Fibroblast of lung (primary cell): ENCODE data around the gene SELENON. TPM values are rescaled to one million over a fixed set of nuclear protein-coding genes. Genes with fewer than 3 reads are reported as not detected.

Experiments
- DNase-seq, 2 donors: peaks; one replicate each; pipeline versions ENCODE4 v3.0.0 to v3.0.0-alpha.2; 2010; ENCODE audit warnings: low read depth in 2 of 2
- H2AFZ ChIP-seq: 2 replicates; pipeline ENCODE4 v1.5.1; 2012; ENCODE audit warnings: low read length, control low read depth, inconsistent platforms
- H3K27ac ChIP-seq: 2 replicates; pipeline ENCODE4 v1.5.1; 2011; ENCODE audit warnings: low read length, control low read depth; ENCODE audit not compliant: insufficient read depth
- H3K27me3 ChIP-seq: 2 replicates; pipeline ENCODE4 v1.5.1; 2011; ENCODE audit warnings: mild to moderate bottlenecking, low read length; ENCODE audit not compliant: control insufficient read depth, insufficient read depth
- H3K36me3 ChIP-seq: 2 replicates; pipeline ENCODE4 v1.5.1; 2011; ENCODE audit warnings: low read length; ENCODE audit not compliant: control insufficient read depth, insufficient read depth
- H3K4me1 ChIP-seq: 2 replicates; pipeline ENCODE4 v1.5.1; 2011; ENCODE audit warnings: low read length; ENCODE audit not compliant: control insufficient read depth, insufficient read depth; ENCODE audit errors: extremely low read depth
- H3K4me2 ChIP-seq: 2 replicates; pipeline ENCODE4 v1.5.1; 2011; ENCODE audit warnings: low read length, control low read depth; ENCODE audit not compliant: insufficient read depth; ENCODE audit errors: extremely low read depth
- H3K4me3 ChIP-seq, 4 experiments: fragments of 200-600 bp in 1 of 4; sonication (generic) in 1 of 4; replicated peaks in 1 of 4; 2 replicates each; pipeline ENCODE4 v1.5.1; 2011 to 2016; ENCODE audit warnings: low read length in 4 of 4, low read depth in 3 of 4, mild to moderate bottlenecking in 3 of 4, control low read depth in 2 of 4, inconsistent platforms in 1 of 4, mixed read lengths in 1 of 4; ENCODE audit not compliant: insufficient read depth in 1 of 4; ENCODE audit errors: control extremely low read depth in 1 of 4
- H3K79me2 ChIP-seq: 2 replicates; pipeline ENCODE4 v1.5.1; 2012; ENCODE audit warnings: mild to moderate bottlenecking, low read length, inconsistent platforms; ENCODE audit not compliant: control insufficient read depth, insufficient read depth
- H3K9ac ChIP-seq: 2 replicates; pipeline ENCODE4 v1.5.1; 2011; ENCODE audit warnings: mild to moderate bottlenecking, low read length, control low read depth; ENCODE audit not compliant: insufficient read depth
- H3K9me3 ChIP-seq: 2 replicates; pipeline ENCODE4 v1.5.1; 2012; ENCODE audit warnings: low read depth, low read length; ENCODE audit not compliant: control insufficient read depth, insufficient read depth
- H4K20me1 ChIP-seq: 2 replicates; pipeline ENCODE4 v1.5.1; 2011; ENCODE audit warnings: low read length; ENCODE audit not compliant: control insufficient read depth, insufficient read depth; ENCODE audit errors: extremely low read depth
- CTCF ChIP-seq, 2 donors: IDR thresholded peaks in 1 of 2; conservative IDR thresholded peaks in 1 of 2; 1 replicate in 1 of 2; 2 replicates in 1 of 2; pipeline ENCODE4 v1.5.1; 2011 to 2012; ENCODE audit warnings: low read length in 2 of 2, control low read depth in 1 of 2, inconsistent platforms in 1 of 2, low read depth in 1 of 2, mild to moderate bottlenecking in 1 of 2
- EZH2 ChIP-seq: IDR thresholded peaks from 2 replicates; pipeline ENCODE4 v1.5.1; 2012; ENCODE audit warnings: low read length, control low read depth, mild to moderate bottlenecking; ENCODE audit errors: missing control alignments
- polyA plus RNA-seq, 2 donors: library from polyadenylated mRNA; depleted of rRNA in 1 of 2; stranded (reverse) in 1 of 2; unstranded in 1 of 2; fragments of >200 nt; gene quantifications; 2 replicates each; pipeline ENCODE4 v1.2.1, GENCODE V29; 2011 to 2012; ENCODE audit warnings: missing spikeins in 1 of 2
- total RNA-seq: library from RNA; depleted of rRNA; stranded (reverse); fragments of >200 nt; gene quantifications from 2 replicates; pipeline ENCODE4 v1.2.1, GENCODE V29; 2014

The SELENON gene
- total and polyA plus RNA-seq, 2 donors (not counting 1 experiment from before 2014, with no cell fraction given), result 19.3 to 67.6 TPM

- Histone ChIP-seq H3K27ac (peak overlapping the region; percentile 83), H3K36me3 (no peaks in the 10 kb centered on the region), H3K4me2 (peak overlapping the region; percentile 93), H3K9ac (peak overlapping the region; percentile 92), H3K27me3 (no peaks in the 10 kb centered on the region), H3K4me1 (peaks cover 15% of the 10 kb centered on the region), H3K4me3 (peak overlapping the region; percentile 74 to 83 (median 79)), H4K20me1 (no peaks in the 10 kb centered on the region), H2AFZ (no peak overlapping the region), H3K9me3 (no peaks in the 10 kb centered on the region), H3K79me2 (peaks cover 32% of the 10 kb centered on the region)
- no peak for TF ChIP-seq CTCF (conservative IDR thresholded peaks at IDR 0.05 in 1 of 2, IDR thresholded peaks at IDR 0.05 in 1 of 2; ENCODE audit: low read depth in 1 of 2, low read length in 2 of 2)
- no peak for TF ChIP-seq EZH2
- DNase-seq, result no peak
These were observed 21.1 kb downstream of the SELENON start for GRCh38 chr1:25821112-25821476.

GRCh38 chr1:25821630-25822091 lies 21.7 kb downstream of the SELENON start:
- peaks cover 32% of the 10 kb centered on the region for H3K79me2 ChIP-seq
- no peak overlapping the region for H2AFZ ChIP-seq
- TF ChIP-seq EZH2, result no peak
- TF ChIP-seq CTCF (conservative IDR thresholded peaks at IDR 0.05 in 1 of 2, IDR thresholded peaks at IDR 0.05 in 1 of 2; ENCODE audit: low read depth in 1 of 2, low read length in 2 of 2), result no peak
- no peaks in the 10 kb centered on the region for H3K9me3 ChIP-seq
- peak; percentile 41 to 46 for DNase-seq
- H3K4me2 ChIP-seq, result peak overlapping the region; percentile 93
- H3K36me3 ChIP-seq, result peaks cover 3% of the 10 kb centered on the region
- H3K9ac ChIP-seq, result no peak overlapping the region
- peak overlapping the region in 3 of 4 experiments; percentile 74 to 83 (median 80) for H3K4me3 ChIP-seq
- peak overlapping the region; percentile 83 for H3K27ac ChIP-seq
- no peaks in the 10 kb centered on the region for H4K20me1 ChIP-seq
- H3K27me3 ChIP-seq, result no peaks in the 10 kb centered on the region
- H3K4me1 ChIP-seq, result peaks cover 15% of the 10 kb centered on the region

- no peak overlapping the region for H3K9ac ChIP-seq
- peaks cover 14% of the 10 kb centered on the region for H3K36me3 ChIP-seq
- TF ChIP-seq CTCF (conservative IDR thresholded peaks at IDR 0.05 in 1 of 2, IDR thresholded peaks at IDR 0.05 in 1 of 2; ENCODE audit: low read depth in 1 of 2, low read length in 2 of 2), result no peak
- no peak for TF ChIP-seq EZH2
- no peak overlapping the region for H3K27ac ChIP-seq
- H2AFZ ChIP-seq, result no peak overlapping the region
- H3K4me1 ChIP-seq, result peaks cover 9% of the 10 kb centered on the region
- no peaks in the 10 kb centered on the region for H4K20me1 ChIP-seq
- H3K4me3 ChIP-seq, result no peak overlapping the region
- peaks cover 25% of the 10 kb centered on the region for H3K79me2 ChIP-seq
- DNase-seq, result no peak
- H3K27me3 ChIP-seq, result no peaks in the 10 kb centered on the region
- H3K4me2 ChIP-seq, result no peak overlapping the region
- H3K9me3 ChIP-seq, result no peaks in the 10 kb centered on the region
These were observed 25.6 kb downstream of the SELENON start for GRCh38 chr1:25825605-25826004.
